ENCODE measurements around the gene BCL2. TPM values are rescaled to one million over a fixed set of nuclear protein-coding genes. Genes with fewer than 3 reads are reported as not detected.

Gene BCL2
- total RNA-seq, 4 donors from 2014 or later, result 16.2 to 54.5 (median 20.7) TPM

DNA sequence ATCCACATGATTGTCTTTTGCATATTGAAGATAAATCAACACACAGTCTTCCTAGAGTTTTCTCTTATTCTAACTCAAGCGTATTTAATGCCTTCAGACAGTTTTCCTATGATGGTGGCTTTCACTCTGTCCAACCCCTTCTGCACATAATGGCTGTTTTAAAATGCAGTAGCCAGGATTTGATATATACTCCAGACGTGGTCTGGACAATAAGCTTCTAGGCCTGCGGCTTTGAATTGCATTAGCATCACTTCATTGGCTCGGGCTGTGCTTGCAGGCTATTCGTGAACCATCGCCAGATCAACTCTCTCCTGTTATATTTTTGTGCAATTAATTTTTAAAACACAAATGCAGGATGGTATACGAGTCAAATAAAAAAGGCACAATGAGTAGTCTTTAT lies 235.3 kb downstream of the BCL2 start:
- Histone ChIP-seq H3K36me3 (no peaks in the 10 kb centered on the region), H3K4me1 (no peaks in the 10 kb centered on the region), H3K27ac (no peak overlapping the region), H3K4me3 (no peak overlapping the region), H3K9me3 (no peaks in the 10 kb centered on the region), H3K27me3 (no peaks in the 10 kb centered on the region)
- TF ChIP-seq POLR2A (IDR thresholded peaks at IDR 0.05), result no peak
- TF ChIP-seq, protein P1, sequence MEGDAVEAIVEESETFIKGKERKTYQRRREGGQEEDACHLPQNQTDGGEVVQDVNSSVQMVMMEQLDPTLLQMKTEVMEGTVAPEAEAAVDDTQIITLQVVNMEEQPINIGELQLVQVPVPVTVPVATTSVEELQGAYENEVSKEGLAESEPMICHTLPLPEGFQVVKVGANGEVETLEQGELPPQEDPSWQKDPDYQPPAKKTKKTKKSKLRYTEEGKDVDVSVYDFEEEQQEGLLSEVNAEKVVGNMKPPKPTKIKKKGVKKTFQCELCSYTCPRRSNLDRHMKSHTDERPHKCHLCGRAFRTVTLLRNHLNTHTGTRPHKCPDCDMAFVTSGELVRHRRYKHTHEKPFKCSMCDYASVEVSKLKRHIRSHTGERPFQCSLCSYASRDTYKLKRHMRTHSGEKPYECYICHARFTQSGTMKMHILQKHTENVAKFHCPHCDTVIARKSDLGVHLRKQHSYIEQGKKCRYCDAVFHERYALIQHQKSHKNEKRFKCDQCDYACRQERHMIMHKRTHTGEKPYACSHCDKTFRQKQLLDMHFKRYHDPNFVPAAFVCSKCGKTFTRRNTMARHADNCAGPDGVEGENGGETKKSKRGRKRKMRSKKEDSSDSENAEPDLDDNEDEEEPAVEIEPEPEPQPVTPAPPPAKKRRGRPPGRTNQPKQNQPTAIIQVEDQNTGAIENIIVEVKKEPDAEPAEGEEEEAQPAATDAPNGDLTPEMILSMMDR (IDR thresholded peaks at IDR 0.05), result no peak
- no peak for DNase-seq

DNA sequence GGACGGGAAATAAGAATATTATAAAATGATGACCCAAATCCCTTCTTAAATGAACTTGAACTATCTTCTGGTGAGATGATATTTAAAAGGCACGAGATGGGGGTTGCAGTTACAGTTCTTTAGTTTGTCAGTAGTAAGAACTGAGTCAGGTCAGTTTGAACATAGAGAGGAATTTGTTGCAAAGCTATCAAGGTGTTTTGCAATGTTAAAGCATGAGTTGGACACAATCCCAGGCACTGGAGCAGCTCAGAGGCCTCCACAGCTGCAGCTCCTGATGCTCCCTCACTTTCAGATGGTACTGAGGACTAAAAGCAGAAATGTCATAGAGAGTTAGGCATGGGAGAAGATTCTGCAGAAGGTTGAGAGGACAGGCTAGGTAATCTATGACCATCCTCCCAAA lies 236.0 kb downstream of the BCL2 start:
- Histone ChIP-seq H3K27ac (no peak overlapping the region), H3K9me3 (no peaks in the 10 kb centered on the region), H3K4me3 (no peak overlapping the region), H3K27me3 (no peaks in the 10 kb centered on the region), H3K36me3 (no peaks in the 10 kb centered on the region), H3K4me1 (no peaks in the 10 kb centered on the region)
- TF ChIP-seq, protein P1 (IDR thresholded peaks at IDR 0.05), result no peak
- no peak for TF ChIP-seq POLR2A (IDR thresholded peaks at IDR 0.05)
- DNase-seq, result no peak

DNA sequence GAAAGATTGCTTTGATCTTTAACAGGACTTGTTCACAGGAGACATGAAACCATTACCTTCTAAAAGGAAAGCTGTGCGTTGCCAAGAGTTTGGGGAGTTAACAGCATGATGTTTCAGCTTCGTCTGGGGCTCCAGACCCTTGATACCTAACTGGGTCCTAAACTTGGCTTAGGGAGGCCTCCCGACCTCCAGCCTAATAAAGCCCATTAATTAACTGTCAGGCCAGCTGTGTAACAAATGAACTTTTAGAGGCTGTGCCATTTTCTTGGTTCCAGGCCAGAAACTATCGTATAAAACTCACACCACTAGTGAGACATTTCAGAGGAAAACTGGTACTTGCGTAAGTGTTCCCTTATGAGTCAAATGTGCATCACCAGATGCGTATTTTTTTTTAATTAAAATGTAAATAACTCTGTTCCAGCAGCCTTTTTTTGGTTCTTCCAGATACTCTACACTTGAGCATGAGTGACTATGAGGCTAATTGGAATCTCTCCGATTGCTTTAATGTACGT lies 236.5 kb downstream of the BCL2 start:
- no peaks in the 10 kb centered on the region for H3K9me3 ChIP-seq

DNA sequence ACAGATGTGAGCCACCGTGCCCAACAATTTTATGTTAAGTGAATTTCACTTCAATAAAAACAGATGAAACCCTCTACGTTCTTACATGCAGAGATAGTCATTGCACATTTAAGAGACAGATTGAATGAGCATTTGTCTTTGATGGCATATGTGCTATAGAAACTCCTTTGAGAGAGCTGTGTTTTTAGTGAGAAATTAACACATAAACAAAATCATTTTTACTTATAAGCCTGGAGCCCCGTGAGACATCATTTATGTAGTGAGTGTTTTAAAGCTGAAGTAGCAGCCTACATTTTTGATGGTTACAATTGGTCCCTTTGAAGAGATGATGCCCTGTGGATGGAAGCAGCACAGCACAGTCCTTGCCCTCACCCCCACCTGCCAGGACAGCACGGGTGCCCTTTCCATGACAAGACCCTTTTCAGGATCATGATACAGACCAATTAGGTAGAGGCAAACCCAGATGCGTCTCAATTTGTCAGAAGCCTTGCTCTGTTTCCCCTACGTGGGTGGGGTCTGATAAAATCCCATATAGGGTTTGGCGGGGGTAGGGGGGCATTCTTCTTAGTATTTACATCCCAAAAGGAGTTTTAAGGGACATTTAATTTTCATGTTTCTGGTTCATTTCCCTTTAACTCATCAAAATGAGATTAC lies 237.1 kb downstream of the BCL2 start:
- no peak for TF ChIP-seq POLR2A (IDR thresholded peaks at IDR 0.05)
- TF ChIP-seq, protein P1 (IDR thresholded peaks at IDR 0.05), result no peak
- DNase-seq, result no peak
- H3K27ac ChIP-seq, result no peak overlapping the region

More for the DNA sequence above, 236.5 kb downstream of the BCL2 start:
- DNase-seq, result no peak
- H3K4me1 ChIP-seq, result no peaks in the 10 kb centered on the region
- H3K36me3 ChIP-seq, result no peaks in the 10 kb centered on the region
- no peak overlapping the region for H3K4me3 ChIP-seq
- no peaks in the 10 kb centered on the region for H3K27me3 ChIP-seq
- TF ChIP-seq, protein P1 (IDR thresholded peaks at IDR 0.05), result no peak
- no peak for TF ChIP-seq POLR2A (IDR thresholded peaks at IDR 0.05)
- H3K27ac ChIP-seq, result no peak overlapping the region

DNA sequence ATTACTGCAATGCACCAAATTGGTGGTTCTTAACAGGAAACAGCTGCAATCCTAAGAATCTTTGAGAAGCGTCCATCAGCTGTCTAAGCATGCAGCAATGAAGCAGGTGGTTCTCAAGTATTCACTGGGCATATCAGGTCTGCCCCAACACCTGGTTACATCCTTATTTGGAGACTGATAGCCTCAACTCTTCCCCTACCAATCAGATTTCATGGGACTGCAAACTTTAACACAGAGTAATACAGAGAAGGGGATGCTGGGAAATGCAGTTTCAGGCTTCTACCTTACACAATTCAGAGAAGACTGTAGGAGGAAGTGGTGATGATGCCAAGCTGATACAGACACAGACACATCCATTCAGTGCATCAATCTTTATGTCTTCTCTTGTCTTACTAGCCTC lies 240.5 kb downstream of the BCL2 start:
- H3K27ac ChIP-seq, result no peak overlapping the region
- no peak for DNase-seq
- H3K36me3 ChIP-seq, result no peaks in the 10 kb centered on the region
- H3K9me3 ChIP-seq, result no peaks in the 10 kb centered on the region
- no peak overlapping the region for H3K4me3 ChIP-seq
- H3K4me1 ChIP-seq, result no peaks in the 10 kb centered on the region
- TF ChIP-seq, protein P1 (IDR thresholded peaks at IDR 0.05), result no peak
- TF ChIP-seq POLR2A (IDR thresholded peaks at IDR 0.05), result no peak
- no peaks in the 10 kb centered on the region for H3K27me3 ChIP-seq

More for the DNA sequence above, 237.1 kb downstream of the BCL2 start:
- Histone ChIP-seq H3K4me1 (no peaks in the 10 kb centered on the region), H3K27me3 (no peaks in the 10 kb centered on the region), H3K36me3 (no peaks in the 10 kb centered on the region), H3K9me3 (no peaks in the 10 kb centered on the region), H3K4me3 (no peak overlapping the region)

Measured in Peyer's patch (tissue), 4 donors.